HG03095 (cell line): ENCODE measurements around the gene STRN4.

ENCODE experiments used
- ATAC-seq: cut with Tn5 transposase; IDR thresholded peaks from one replicate; pipeline ENCODE4 v1.9.1; 2021; ENCODE audit warnings: moderate library complexity; ENCODE audit not compliant: unreplicated experiment

The STRN4 gene

GRCh38 chr19:46744005-46744691 is 2.1 kb downstream of the STRN4 start:
- ATAC-seq: no peak

GRCh38 chr19:46742926-46743480 is 3.2 kb downstream of the STRN4 start:
- ATAC-seq: no peak

- no peak for ATAC-seq
Measured at GRCh38 chr19:46741447-46741846, 4.8 kb downstream of the STRN4 start.

- ATAC-seq: no peak
Measured at GRCh38 chr19:46739290-46739771, 6.9 kb downstream of the STRN4 start.

GRCh38 chr19:46737761-46738171 is 8.5 kb downstream of the STRN4 start:
- no peak for ATAC-seq

GRCh38 chr19:46737298-46737654 is 9.0 kb downstream of the STRN4 start:
- no peak for ATAC-seq

GRCh38 chr19:46736531-46737297 is 9.5 kb downstream of the STRN4 start:
- no peak for ATAC-seq

GRCh38 chr19:46733690-46734292 is 12.5 kb downstream of the STRN4 start:
- ATAC-seq: no peak

- no peak for ATAC-seq
Measured at GRCh38 chr19:46732966-46733689, 13.1 kb downstream of the STRN4 start.

GRCh38 chr19:46732172-46732938 is 13.9 kb downstream of the STRN4 start:
- no peak for ATAC-seq

- ATAC-seq: no peak
Measured at GRCh38 chr19:46731584-46731983, 14.7 kb downstream of the STRN4 start.

GRCh38 chr19:46731007-46731501 is 15.2 kb downstream of the STRN4 start:
- no peak for ATAC-seq

- no peak for ATAC-seq
Measured at GRCh38 chr19:46730595-46730994, 15.7 kb downstream of the STRN4 start.

- no peak for ATAC-seq
Measured at GRCh38 chr19:46730187-46730586, 16.1 kb downstream of the STRN4 start.

- ATAC-seq: no peak
Measured at GRCh38 chr19:46729696-46730095, 16.6 kb downstream of the STRN4 start.

- no peak for ATAC-seq
Measured at GRCh38 chr19:46728693-46729339, 17.4 kb downstream of the STRN4 start.

- no peak for ATAC-seq
Measured at GRCh38 chr19:46728208-46728607, 18.0 kb downstream of the STRN4 start.

GRCh38 chr19:46727757-46728156 is 18.5 kb downstream of the STRN4 start:
- ATAC-seq: no peak

- no peak for ATAC-seq
Measured at GRCh38 chr19:46726971-46727501, 19.2 kb downstream of the STRN4 start.
